NB4 (cell line): ENCODE results near the gene STYXL1.
A peak's percentile ranks its signal among the peaks of the same experiment; 100 is the strongest.

Source experiments
- DNase-seq: peaks from one replicate; pipeline ENCODE4 v3.0.0; 2010; ENCODE audit warnings: low read depth
- H3K4me3 ChIP-seq: one replicate; pipeline ENCODE4 v1.5.1; 2011; ENCODE audit warnings: mild to moderate bottlenecking, low read depth, low read length, moderate library complexity
- MYC ChIP-seq: IDR thresholded peaks from 2 replicates; pipeline ENCODE4 v1.6.1; 2011; ENCODE audit warnings: low read depth, low read length
- POLR2A ChIP-seq: IDR thresholded peaks from 2 replicates; pipeline ENCODE4 v1.6.1; 2011; ENCODE audit warnings: mild to moderate bottlenecking; ENCODE audit not compliant: insufficient read length; ENCODE audit errors: extremely low read depth
- TF ChIP-seq, protein P1 (sequence below): IDR thresholded peaks from one replicate; pipeline ENCODE4 v1.5.1; 2012; ENCODE audit warnings: low read depth, low read length
- TF ChIP-seq, protein P2 (sequence below): IDR thresholded peaks from 2 replicates; pipeline ENCODE4 v1.6.1; 2011; ENCODE audit warnings: low read depth, low read length

Gene STYXL1

DNA sequence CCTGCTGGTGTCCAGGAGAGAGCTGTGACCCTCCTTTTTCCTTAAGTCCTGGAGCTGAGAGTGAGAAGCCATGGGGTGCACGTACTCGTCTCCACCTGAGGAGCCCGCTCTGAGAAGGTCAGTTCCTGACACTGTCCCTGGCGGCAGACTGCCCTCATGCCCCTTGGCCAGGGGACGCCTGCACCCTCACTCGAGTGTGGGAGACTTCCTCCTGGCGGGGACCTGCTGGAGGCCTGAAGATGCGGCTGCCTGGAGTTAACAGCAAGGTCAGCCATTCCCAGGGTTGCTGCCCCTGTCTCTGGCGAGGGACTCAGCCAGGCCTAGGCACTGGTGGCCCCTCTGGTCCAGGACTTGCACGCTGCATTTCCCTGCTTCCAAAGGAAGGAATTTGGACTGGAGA is 79.8 kb downstream of the STYXL1 start:
- H3K4me3 ChIP-seq, result no peak overlapping the region
- TF ChIP-seq, protein P1, sequence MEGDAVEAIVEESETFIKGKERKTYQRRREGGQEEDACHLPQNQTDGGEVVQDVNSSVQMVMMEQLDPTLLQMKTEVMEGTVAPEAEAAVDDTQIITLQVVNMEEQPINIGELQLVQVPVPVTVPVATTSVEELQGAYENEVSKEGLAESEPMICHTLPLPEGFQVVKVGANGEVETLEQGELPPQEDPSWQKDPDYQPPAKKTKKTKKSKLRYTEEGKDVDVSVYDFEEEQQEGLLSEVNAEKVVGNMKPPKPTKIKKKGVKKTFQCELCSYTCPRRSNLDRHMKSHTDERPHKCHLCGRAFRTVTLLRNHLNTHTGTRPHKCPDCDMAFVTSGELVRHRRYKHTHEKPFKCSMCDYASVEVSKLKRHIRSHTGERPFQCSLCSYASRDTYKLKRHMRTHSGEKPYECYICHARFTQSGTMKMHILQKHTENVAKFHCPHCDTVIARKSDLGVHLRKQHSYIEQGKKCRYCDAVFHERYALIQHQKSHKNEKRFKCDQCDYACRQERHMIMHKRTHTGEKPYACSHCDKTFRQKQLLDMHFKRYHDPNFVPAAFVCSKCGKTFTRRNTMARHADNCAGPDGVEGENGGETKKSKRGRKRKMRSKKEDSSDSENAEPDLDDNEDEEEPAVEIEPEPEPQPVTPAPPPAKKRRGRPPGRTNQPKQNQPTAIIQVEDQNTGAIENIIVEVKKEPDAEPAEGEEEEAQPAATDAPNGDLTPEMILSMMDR, result no peak
- DNase-seq, result no peak

DNA sequence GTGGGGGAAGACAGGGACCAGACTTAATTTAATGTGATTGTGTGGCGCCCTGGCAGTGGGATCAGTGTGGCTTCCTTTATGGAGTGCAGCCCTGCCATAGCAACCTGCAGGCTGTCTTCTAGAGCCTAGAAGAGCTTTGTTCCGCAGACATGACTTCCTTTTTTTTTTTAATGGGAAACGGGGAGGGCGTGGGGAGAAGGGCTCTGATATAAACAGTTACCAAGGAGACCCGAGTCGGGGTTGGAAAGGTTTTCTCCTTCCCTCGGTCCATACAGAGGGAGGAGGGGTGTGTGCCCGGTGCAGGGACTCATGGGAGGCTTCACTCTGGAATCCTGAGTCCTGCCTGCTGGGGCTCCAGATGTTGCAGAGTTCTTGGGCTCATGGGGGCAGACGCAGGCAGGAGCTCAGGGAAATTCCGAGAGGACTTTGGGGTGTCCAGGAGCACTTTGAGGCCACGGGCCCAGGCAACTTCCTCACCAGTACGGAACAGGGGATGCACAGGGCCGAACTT is 80.3 kb downstream of the STYXL1 start:
- peak; percentile 65 for DNase-seq
- TF ChIP-seq, protein P2, sequence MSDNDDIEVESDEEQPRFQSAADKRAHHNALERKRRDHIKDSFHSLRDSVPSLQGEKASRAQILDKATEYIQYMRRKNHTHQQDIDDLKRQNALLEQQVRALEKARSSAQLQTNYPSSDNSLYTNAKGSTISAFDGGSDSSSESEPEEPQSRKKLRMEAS, result no peak
- no peak for TF ChIP-seq POLR2A
- TF ChIP-seq MYC, result no peak
- TF ChIP-seq, protein P1, result no peak

DNA sequence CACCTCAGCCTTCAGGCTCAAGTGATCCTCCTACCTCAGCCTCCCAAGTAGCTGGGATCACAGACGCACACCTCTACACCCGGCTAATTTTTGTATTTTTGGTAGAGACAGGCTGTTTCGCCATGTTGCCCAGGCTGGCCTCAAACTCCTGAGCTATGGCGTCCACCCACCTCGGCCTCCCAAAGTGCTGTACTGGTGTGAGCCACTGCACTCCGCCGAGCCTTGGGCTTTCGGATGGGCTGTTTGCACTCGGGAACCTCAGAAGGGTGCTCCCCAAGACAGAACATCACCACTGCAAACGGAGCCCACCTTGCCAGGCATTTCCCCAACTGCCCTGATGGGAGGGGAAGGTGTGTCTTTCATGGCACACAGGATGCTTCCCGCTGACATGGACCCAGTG is 80.7 kb downstream of the STYXL1 start:
- TF ChIP-seq MYC (no peak), POLR2A (no peak)
- TF ChIP-seq, protein P1, result no peak
- TF ChIP-seq, protein P2, result no peak
- DNase-seq, result no peak
- no peak overlapping the region for H3K4me3 ChIP-seq

More for the DNA sequence above, 80.3 kb downstream of the STYXL1 start:
- no peak overlapping the region for H3K4me3 ChIP-seq

DNA sequence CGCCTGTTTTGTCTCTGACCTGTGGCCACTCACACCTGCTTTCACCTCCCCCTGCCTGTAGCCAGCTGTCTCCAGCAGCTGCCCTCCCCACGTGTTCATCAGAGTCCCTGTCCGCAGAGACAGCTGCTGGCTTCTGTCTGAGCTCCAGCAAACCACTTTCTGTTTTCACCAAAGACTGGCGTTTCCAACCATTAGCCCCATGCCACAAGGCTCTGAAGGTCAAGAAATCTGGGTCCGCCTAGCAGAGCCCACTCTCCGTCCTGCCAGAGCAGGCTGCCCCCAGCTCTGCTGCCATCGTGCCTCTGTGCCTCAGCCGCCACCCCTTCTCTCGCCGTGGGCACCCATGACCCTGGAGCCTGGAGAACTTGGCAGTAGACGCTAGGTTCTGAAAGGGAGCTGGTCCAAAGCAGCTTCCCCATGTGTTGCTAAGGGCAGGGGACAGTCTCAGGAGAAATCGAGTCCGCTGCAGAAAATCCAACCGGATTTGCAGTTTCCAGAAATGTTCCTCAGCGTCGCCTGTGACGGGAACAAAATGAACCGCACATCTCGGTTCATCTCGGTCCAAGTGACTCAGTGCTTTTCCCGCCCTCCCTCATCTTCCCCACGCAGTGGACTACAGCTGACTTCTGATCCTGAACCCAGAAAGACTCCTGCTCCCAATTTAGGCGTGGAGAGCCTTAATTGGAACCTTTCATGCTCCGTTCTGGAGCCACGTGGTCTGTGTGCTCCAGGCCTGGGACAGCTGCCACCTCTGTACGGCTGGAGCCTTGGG is 81.4 kb downstream of the STYXL1 start:
- TF ChIP-seq, protein P2, result no peak
- TF ChIP-seq MYC (no peak), POLR2A (no peak)
- TF ChIP-seq, protein P1, result no peak
- H3K4me3 ChIP-seq, result no peak overlapping the region
- DNase-seq, result no peak

DNA sequence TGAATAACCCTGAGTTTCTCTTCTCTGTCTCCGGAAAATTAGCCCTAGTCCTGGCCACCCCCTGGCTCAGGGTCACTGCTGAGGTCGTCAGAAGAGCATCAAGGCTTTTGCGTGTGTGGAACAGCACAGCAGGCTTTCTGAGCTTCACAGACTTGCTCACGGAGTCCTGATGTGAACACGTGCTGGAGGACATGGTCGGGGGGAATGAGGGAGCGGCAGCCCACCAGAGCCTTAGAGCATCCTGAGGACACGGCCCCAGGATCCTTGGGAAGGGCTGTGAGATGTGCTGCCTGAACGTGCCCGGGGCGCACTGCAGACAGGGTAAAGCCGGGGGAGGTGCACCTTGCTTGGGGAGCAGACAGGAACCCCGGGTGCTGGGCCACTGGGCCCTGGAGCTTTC is 82.2 kb downstream of the STYXL1 start:
- TF ChIP-seq POLR2A (no peak), MYC (no peak)
- TF ChIP-seq, protein P1, result no peak
- TF ChIP-seq, protein P2, result no peak
- H3K4me3 ChIP-seq, result no peak overlapping the region
- DNase-seq, result no peak
